ENCODE data around the gene RTP4. TPM values are rescaled to one million over a fixed set of nuclear protein-coding genes. Genes with fewer than 3 reads are reported as not detected.

The RTP4 gene
- total RNA-seq, 4 donors from 2014 or later = 0.35 to 4.2 (median 0.95) TPM

- WGBS, 2 donors = 84 to 87% methylated on average over 4 of the region's 4 CpGs
- peaks cover 0 to 8% (median 0%) of the 10 kb centered on the region in 4 donors for H3K27me3 ChIP-seq
- intact Hi-C loops (cut with DNase I) = no loop called here
- no peaks in the 10 kb centered on the region for H3K4me1 ChIP-seq
- DNase-seq = no peak
- no peak overlapping the region for H3K4me3 ChIP-seq
- H3K36me3 ChIP-seq = no peaks in the 10 kb centered on the region
- H3K9me3 ChIP-seq = no peaks in the 10 kb centered on the region
- TF ChIP-seq, protein P1, sequence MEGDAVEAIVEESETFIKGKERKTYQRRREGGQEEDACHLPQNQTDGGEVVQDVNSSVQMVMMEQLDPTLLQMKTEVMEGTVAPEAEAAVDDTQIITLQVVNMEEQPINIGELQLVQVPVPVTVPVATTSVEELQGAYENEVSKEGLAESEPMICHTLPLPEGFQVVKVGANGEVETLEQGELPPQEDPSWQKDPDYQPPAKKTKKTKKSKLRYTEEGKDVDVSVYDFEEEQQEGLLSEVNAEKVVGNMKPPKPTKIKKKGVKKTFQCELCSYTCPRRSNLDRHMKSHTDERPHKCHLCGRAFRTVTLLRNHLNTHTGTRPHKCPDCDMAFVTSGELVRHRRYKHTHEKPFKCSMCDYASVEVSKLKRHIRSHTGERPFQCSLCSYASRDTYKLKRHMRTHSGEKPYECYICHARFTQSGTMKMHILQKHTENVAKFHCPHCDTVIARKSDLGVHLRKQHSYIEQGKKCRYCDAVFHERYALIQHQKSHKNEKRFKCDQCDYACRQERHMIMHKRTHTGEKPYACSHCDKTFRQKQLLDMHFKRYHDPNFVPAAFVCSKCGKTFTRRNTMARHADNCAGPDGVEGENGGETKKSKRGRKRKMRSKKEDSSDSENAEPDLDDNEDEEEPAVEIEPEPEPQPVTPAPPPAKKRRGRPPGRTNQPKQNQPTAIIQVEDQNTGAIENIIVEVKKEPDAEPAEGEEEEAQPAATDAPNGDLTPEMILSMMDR (IDR thresholded peaks at IDR 0.05) = no peak
- no peak for TF ChIP-seq POLR2A (IDR thresholded peaks at IDR 0.05)
- no peak overlapping the region for H3K27ac ChIP-seq
Measured at GRCh38 chr3:187383246-187383645, 15.1 kb downstream of the RTP4 start.

- H3K27me3 ChIP-seq = peaks cover 0 to 8% (median 0%) of the 10 kb centered on the region in 4 donors
- TF ChIP-seq POLR2A (IDR thresholded peaks at IDR 0.05) = no peak
- TF ChIP-seq, protein P1 (IDR thresholded peaks at IDR 0.05) = no peak
- intact Hi-C loops (cut with DNase I) = no loop called here
- H3K4me1 ChIP-seq = no peaks in the 10 kb centered on the region
- no peaks in the 10 kb centered on the region for H3K9me3 ChIP-seq
- no peak for DNase-seq
- no peaks in the 10 kb centered on the region for H3K36me3 ChIP-seq
- H3K27ac ChIP-seq = no peak overlapping the region
- WGBS, 2 donors = 25 to 64% methylated on average over 1 of the region's 1 CpG
- no peak overlapping the region for H3K4me3 ChIP-seq
Measured at GRCh38 chr3:187385296-187385695, 17.1 kb downstream of the RTP4 start.

DNA sequence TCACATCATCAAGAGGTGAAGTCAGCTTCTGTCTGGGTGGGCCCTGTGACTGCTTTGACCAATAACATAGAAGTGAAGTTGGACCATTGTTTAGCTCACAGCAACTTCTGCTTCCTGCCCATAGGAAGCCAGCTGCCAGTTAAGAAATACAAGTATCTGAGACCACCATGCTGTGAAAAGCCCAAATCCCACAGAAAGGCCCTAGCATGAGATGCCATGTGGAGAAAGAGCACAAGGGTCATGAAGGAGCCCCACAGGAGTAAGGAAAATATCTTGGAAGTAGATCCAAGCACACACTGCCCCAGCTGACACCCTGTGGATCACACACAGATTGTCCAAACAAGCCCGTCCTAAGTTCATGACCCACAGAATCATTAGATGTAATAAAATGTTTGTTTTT is 28.5 kb downstream of the RTP4 start:
- Histone ChIP-seq H3K27ac (no peak overlapping the region), H3K4me3 (no peak overlapping the region), H3K27me3 (peaks cover 0 to 34% (median 0%) of the 10 kb centered on the region in 4 donors), H3K9me3 (no peaks in the 10 kb centered on the region), H3K36me3 (no peaks in the 10 kb centered on the region), H3K4me1 (no peaks in the 10 kb centered on the region)
- WGBS, 2 donors = 53 to 60% methylated on average over 1 of the region's 1 CpG
- TF ChIP-seq POLR2A (IDR thresholded peaks at IDR 0.05) = no peak
- TF ChIP-seq, protein P1 (IDR thresholded peaks at IDR 0.05) = no peak
- no peak for DNase-seq
- intact Hi-C loops (cut with DNase I) = no loop called here

GRCh38 chr3:187398955-187399354 is 30.8 kb downstream of the RTP4 start:
- H3K4me3 ChIP-seq = no peak overlapping the region
- intact Hi-C loops (cut with DNase I) = no loop called here
- no peaks in the 10 kb centered on the region for H3K36me3 ChIP-seq
- H3K27ac ChIP-seq = no peak overlapping the region
- TF ChIP-seq, protein P1 (IDR thresholded peaks at IDR 0.05) = no peak
- no peak for TF ChIP-seq POLR2A (IDR thresholded peaks at IDR 0.05)
- peaks cover 0 to 6% (median 0%) of the 10 kb centered on the region in 3 donors for H3K4me1 ChIP-seq
- no peak for DNase-seq
- peaks cover 0 to 24% (median 0%) of the 10 kb centered on the region in 4 donors for H3K27me3 ChIP-seq
- H3K9me3 ChIP-seq = no peaks in the 10 kb centered on the region

DNA sequence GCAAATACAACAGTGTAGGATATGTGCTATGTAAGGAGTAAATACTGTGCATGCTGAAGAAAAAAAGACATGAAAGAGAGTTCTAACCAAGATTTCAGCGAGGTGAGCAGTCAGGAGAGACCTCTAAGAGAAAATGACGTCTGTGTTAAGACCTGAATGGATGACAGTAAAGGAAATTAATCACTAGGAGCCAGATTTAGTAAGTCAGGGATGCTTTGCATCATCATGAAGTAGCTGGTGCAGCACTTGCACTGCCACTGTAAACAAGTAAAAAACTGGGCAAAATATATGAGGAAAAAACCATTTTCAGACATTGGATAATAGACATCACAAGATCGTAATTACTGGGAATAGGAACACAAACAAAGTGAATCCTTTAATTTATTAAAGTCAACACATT is 32.6 kb downstream of the RTP4 start:
- no peak for DNase-seq
- H3K27ac ChIP-seq = no peak overlapping the region
- H3K9me3 ChIP-seq = no peaks in the 10 kb centered on the region
- peaks cover 0 to 8% (median 0%) of the 10 kb centered on the region in 3 donors for H3K4me1 ChIP-seq
- H3K36me3 ChIP-seq = no peaks in the 10 kb centered on the region
- H3K4me3 ChIP-seq = no peak overlapping the region
- intact Hi-C loops (cut with DNase I) = no loop called here
- peaks cover 0 to 21% (median 0%) of the 10 kb centered on the region in 4 donors for H3K27me3 ChIP-seq
- 44 to 63% methylated on average over 3 of the region's 3 CpGs for WGBS, 2 donors
- TF ChIP-seq POLR2A (IDR thresholded peaks at IDR 0.05) = no peak
- TF ChIP-seq, protein P1 (IDR thresholded peaks at IDR 0.05) = no peak
